Panc1 (cell line): ENCODE data around the gene ARPP21. TPM values are rescaled to one million over a fixed set of nuclear protein-coding genes. Genes with fewer than 3 reads are reported as not detected.

Source experiments
- ATAC-seq: fragments of 200-7000 bp; cut with Tn5 transposase; 2 replicates; pipeline ENCODE4 v1.9.1; 2020; ENCODE audit warnings: mild to moderate bottlenecking, moderate library complexity
- BruUV-seq: library from RNA; stranded (reverse); fragments of 400-500 nt; replicated peaks from 2 replicates; lab custom pipeline; 2021; lab: Mats Ljungman, UMichigan
- CTCF ChIA-PET: fragments of 300-600 bp; sonication (Branson Sonifier 250); formaldehyde crosslinking; loops from one replicate; lab custom pipeline; 2022; ENCODE audit warnings: antibody characterized with exemption; lab: Charles Lee
- POLR2A ChIA-PET: fragments of 300-600 bp; sonication (Branson Sonifier 250); formaldehyde crosslinking; loops from one replicate; lab custom pipeline; 2022; ENCODE audit warnings: antibody characterized with exemption; lab: Charles Lee
- DNase-seq: peaks from one replicate; pipeline ENCODE4 v3.0.0-alpha.2; 2010; ENCODE audit warnings: low read depth, low spot score
- H3K27ac ChIP-seq: 2 replicates; pipeline ENCODE4 v1.5.1; 2011; ENCODE audit warnings: mild to moderate bottlenecking, low read length, inconsistent platforms
- H3K27me3 ChIP-seq: fragments of 200-500 bp; sonication (Bioruptor generic); 2 replicates; pipeline ENCODE4 v1.6.0; 2014; ENCODE audit warnings: low read length, inconsistent platforms; ENCODE audit not compliant: control insufficient read depth, insufficient read depth
- H3K36me3 ChIP-seq: fragments of 200-500 bp; sonication (Bioruptor generic); 2 replicates; pipeline ENCODE4 v1.5.1; 2014; ENCODE audit warnings: inconsistent platforms, mild to moderate bottlenecking, low read length, moderate library complexity; ENCODE audit not compliant: control insufficient read depth, insufficient read depth
- H3K4me1 ChIP-seq: 2 replicates; pipeline ENCODE4 v1.5.1; 2011; ENCODE audit warnings: inconsistent platforms, mild to moderate bottlenecking, low read length, moderate library complexity; ENCODE audit not compliant: control insufficient read depth, insufficient read depth
- H3K4me3 ChIP-seq, 2 experiments: 2 replicates each; pipeline ENCODE4 v1.5.1; 2011 to 2012; ENCODE audit warnings: low read depth in 2 of 2, low read length in 2 of 2, mild to moderate bottlenecking in 2 of 2, inconsistent platforms in 1 of 2, moderate library complexity in 1 of 2
- H3K9me3 ChIP-seq: fragments of 200-500 bp; sonication (Bioruptor generic); 2 replicates; pipeline ENCODE4 v1.5.1; 2014; ENCODE audit warnings: low read depth, mild to moderate bottlenecking, inconsistent platforms, low read length, moderate library complexity; ENCODE audit not compliant: control insufficient read depth, insufficient read depth
- POLR2AphosphoS5 ChIP-seq: IDR thresholded peaks from 2 replicates; pipeline ENCODE4 v1.6.1; 2012; ENCODE audit warnings: mild to moderate bottlenecking, low read depth, low read length, moderate library complexity
- SIN3A ChIP-seq: IDR thresholded peaks from 2 replicates; pipeline ENCODE4 v1.6.1; 2012; ENCODE audit warnings: low read depth, mild to moderate bottlenecking, low read length, moderate library complexity, borderline replicate concordance; ENCODE audit not compliant: insufficient read depth
- TCF7L2 ChIP-seq: IDR thresholded peaks from 2 replicates; pipeline ENCODE4 v1.6.1; 2011; ENCODE audit warnings: mild to moderate bottlenecking, low read depth, low read length, inconsistent platforms
- in situ Hi-C: cut with HindIII; loops from 2 replicates; pipeline ENCODE4 v1.10.0; 2016; ENCODE audit warnings: low sequenced_read_pairs, low pct_unique_long_range_greater_than_20kb
- intact Hi-C: fragments of 100-400 bp; cut with micrococcal nuclease; formaldehyde crosslinking; loops from one replicate; pipeline ENCODE4 v1.10.0; 2022; ENCODE audit not compliant: unreplicated experiment
- total RNA-seq: library from RNA; stranded (reverse); gene quantifications from one replicate; pipeline ENCODE4 v1.2.1, GENCODE V29; 2021; ENCODE audit not compliant: unreplicated experiment
- TF ChIP-seq, protein P1 (sequence below), 2 experiments: IDR thresholded peaks; 2 replicates each; pipeline ENCODE4 v1.6.1; 2011 to 2012; ENCODE audit warnings: low read depth in 2 of 2, control low read depth in 1 of 2, low read length in 1 of 2, mild to moderate bottlenecking in 1 of 2, moderate library complexity in 1 of 2; ENCODE audit not compliant: insufficient read depth in 1 of 2
- TF ChIP-seq, protein P2 (sequence below): fragments of 450-650 bp; IDR thresholded peaks from 2 replicates; pipeline ENCODE4 v1.5.1; 2017; ENCODE audit warnings: mild to moderate bottlenecking

The ARPP21 gene
- total RNA-seq, 1 experiment from 2014 or later, result not detected

DNA sequence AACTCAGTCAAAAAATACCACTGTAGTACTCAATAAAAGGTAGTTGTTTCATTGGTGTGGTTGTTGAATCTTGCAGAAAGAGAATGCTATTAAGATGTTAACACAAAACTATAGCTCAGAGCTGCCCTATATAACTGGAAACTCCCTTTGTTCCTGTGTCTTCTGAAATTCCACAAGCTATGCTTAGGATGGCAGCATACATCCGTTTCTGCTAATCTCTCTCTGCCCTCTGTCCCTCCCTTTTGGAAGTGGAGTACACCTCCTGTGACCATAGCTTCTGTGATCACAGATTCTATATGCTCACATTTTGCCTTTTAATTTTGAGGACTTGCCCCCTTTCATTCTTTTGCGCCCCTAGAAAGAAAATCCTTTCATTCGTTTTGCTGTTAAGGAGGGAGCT, 33.7 kb downstream of the ARPP21 start:
- TF ChIP-seq, protein P1, sequence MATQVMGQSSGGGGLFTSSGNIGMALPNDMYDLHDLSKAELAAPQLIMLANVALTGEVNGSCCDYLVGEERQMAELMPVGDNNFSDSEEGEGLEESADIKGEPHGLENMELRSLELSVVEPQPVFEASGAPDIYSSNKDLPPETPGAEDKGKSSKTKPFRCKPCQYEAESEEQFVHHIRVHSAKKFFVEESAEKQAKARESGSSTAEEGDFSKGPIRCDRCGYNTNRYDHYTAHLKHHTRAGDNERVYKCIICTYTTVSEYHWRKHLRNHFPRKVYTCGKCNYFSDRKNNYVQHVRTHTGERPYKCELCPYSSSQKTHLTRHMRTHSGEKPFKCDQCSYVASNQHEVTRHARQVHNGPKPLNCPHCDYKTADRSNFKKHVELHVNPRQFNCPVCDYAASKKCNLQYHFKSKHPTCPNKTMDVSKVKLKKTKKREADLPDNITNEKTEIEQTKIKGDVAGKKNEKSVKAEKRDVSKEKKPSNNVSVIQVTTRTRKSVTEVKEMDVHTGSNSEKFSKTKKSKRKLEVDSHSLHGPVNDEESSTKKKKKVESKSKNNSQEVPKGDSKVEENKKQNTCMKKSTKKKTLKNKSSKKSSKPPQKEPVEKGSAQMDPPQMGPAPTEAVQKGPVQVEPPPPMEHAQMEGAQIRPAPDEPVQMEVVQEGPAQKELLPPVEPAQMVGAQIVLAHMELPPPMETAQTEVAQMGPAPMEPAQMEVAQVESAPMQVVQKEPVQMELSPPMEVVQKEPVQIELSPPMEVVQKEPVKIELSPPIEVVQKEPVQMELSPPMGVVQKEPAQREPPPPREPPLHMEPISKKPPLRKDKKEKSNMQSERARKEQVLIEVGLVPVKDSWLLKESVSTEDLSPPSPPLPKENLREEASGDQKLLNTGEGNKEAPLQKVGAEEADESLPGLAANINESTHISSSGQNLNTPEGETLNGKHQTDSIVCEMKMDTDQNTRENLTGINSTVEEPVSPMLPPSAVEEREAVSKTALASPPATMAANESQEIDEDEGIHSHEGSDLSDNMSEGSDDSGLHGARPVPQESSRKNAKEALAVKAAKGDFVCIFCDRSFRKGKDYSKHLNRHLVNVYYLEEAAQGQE (IDR thresholded peaks at IDR 0.05; ENCODE audit: insufficient read depth in 1 of 2, low read depth in 2 of 2, low read length in 1 of 2), result no peak
- no peak for TF ChIP-seq SIN3A
- TF ChIP-seq POLR2AphosphoS5, result no peak
- TF ChIP-seq, protein P2, sequence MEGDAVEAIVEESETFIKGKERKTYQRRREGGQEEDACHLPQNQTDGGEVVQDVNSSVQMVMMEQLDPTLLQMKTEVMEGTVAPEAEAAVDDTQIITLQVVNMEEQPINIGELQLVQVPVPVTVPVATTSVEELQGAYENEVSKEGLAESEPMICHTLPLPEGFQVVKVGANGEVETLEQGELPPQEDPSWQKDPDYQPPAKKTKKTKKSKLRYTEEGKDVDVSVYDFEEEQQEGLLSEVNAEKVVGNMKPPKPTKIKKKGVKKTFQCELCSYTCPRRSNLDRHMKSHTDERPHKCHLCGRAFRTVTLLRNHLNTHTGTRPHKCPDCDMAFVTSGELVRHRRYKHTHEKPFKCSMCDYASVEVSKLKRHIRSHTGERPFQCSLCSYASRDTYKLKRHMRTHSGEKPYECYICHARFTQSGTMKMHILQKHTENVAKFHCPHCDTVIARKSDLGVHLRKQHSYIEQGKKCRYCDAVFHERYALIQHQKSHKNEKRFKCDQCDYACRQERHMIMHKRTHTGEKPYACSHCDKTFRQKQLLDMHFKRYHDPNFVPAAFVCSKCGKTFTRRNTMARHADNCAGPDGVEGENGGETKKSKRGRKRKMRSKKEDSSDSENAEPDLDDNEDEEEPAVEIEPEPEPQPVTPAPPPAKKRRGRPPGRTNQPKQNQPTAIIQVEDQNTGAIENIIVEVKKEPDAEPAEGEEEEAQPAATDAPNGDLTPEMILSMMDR, result no peak
- no peak for TF ChIP-seq TCF7L2
- CTCF ChIA-PET, result no interaction called here
- no peaks in the 10 kb centered on the region for H3K9me3 ChIP-seq
- DNase-seq (no peak), ATAC-seq (no peak)
- intact Hi-C loops (no loop called here), in situ Hi-C loops (no loop called here)
- POLR2A ChIA-PET, result no interaction called here
- no TSS peak for BruUV-seq
- no peaks in the 10 kb centered on the region for H3K36me3 ChIP-seq
- no peak overlapping the region for H3K27ac ChIP-seq
- H3K4me3 ChIP-seq, result no peak overlapping the region
- H3K27me3 ChIP-seq, result no peaks in the 10 kb centered on the region
- H3K4me1 ChIP-seq, result no peaks in the 10 kb centered on the region

DNA sequence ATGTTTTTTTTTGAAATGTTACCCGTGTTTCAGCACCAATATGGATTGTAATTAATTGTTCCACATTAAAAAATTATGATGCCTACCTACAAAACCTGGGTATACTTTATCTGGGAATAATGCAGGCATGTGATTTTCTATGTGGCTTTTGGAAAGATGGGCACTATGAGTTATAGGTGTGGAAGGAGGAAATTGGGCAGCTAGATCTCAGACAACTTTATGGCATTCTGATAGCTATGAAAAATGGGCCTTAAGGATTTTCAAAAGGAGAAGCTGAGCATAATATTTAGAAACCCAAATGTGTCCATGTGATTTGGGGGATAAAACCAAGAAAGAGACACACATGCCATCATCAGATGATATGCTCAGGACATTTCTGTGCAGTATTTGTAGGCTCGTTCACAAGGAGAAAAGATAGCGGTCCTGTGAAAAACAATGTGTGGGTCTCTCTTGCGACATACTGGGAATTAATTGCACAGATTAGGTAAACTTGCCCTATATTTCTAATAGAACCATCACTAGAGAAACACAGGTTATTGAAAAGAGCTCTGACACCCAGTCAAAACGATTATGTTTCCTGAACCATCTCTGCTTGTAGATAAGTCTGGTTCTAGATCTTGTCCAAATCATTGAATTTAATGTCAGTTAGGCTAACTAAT, 35.3 kb downstream of the ARPP21 start:
- Histone ChIP-seq H3K4me3 (no peak overlapping the region), H3K27ac (no peak overlapping the region), H3K27me3 (no peaks in the 10 kb centered on the region), H3K9me3 (no peaks in the 10 kb centered on the region), H3K4me1 (no peaks in the 10 kb centered on the region), H3K36me3 (no peaks in the 10 kb centered on the region)
- ATAC-seq (no peak), DNase-seq (no peak)
- in situ Hi-C loops, result no loop called here
- intact Hi-C loops, result no loop called here
- ChIA-PET POLR2A (no interaction called here), CTCF (no interaction called here)
- no TSS peak for BruUV-seq
- TF ChIP-seq TCF7L2 (no peak), SIN3A (no peak), POLR2AphosphoS5 (no peak)
- TF ChIP-seq, protein P1 (IDR thresholded peaks at IDR 0.05; ENCODE audit: insufficient read depth in 1 of 2, low read depth in 2 of 2, low read length in 1 of 2), result no peak
- TF ChIP-seq, protein P2, result no peak
